Osteocyte (in vitro differentiated cells): ENCODE results near the gene GALNT17. TPM values are rescaled to one million over a fixed set of nuclear protein-coding genes. Genes with fewer than 3 reads are reported as not detected.

Source experiments
- DNase-seq: peaks from one replicate; pipeline ENCODE4 v3.0.0; 2021; ENCODE audit warnings: mixed read lengths; ENCODE audit not compliant: unreplicated experiment; ENCODE audit errors: extremely low spot score
- H3K27ac Mint-ChIP-seq: one replicate; pipeline ENCODE4 v1.8.0; 2021; ENCODE audit warnings: mild to moderate bottlenecking, mixed read lengths; ENCODE audit not compliant: unreplicated experiment
- H3K27me3 Mint-ChIP-seq: one replicate; pipeline ENCODE4 v1.8.0; 2021; ENCODE audit warnings: mixed read lengths; ENCODE audit not compliant: unreplicated experiment
- H3K36me3 Mint-ChIP-seq: one replicate; pipeline ENCODE4 v1.8.0; 2021; ENCODE audit warnings: mixed read lengths; ENCODE audit not compliant: unreplicated experiment
- H3K4me1 Mint-ChIP-seq: one replicate; pipeline ENCODE4 v1.8.0; 2021; ENCODE audit warnings: mixed read lengths; ENCODE audit not compliant: unreplicated experiment
- H3K4me3 Mint-ChIP-seq: one replicate; pipeline ENCODE4 v1.8.0; 2021; ENCODE audit warnings: mild to moderate bottlenecking, moderate library complexity, mixed read lengths; ENCODE audit not compliant: unreplicated experiment
- H3K9me3 Mint-ChIP-seq: one replicate; pipeline ENCODE4 v1.8.0; 2021; ENCODE audit warnings: mixed read lengths; ENCODE audit not compliant: unreplicated experiment
- CTCF ChIP-seq: fragments of 200-600 bp; sonication (generic); IDR thresholded peaks from 2 replicates; pipeline ENCODE4 v1.5.0; 2021; ENCODE audit warnings: antibody characterized with exemption, mild to moderate bottlenecking, moderate library complexity
- total RNA-seq: library from RNA; stranded (reverse); gene quantifications from 2 replicates; pipeline ENCODE4 v1.2.1, GENCODE V29; 2021

Gene GALNT17
- total RNA-seq, 1 donor from 2014 or later = 1.4 TPM

- Mint-ChIP-seq H3K27ac (no peak overlapping the region), H3K27me3 (no peaks in the 10 kb centered on the region), H3K9me3 (peaks cover 10% of the 10 kb centered on the region), H3K4me1 (peaks cover 11% of the 10 kb centered on the region), H3K36me3 (no peaks in the 10 kb centered on the region), H3K4me3 (no peak overlapping the region)
- no peak for DNase-seq
- no peak for TF ChIP-seq CTCF
Measured at GRCh38 chr7:71548746-71549145, 416.8 kb downstream of the GALNT17 start.

GRCh38 chr7:71553306-71553705, 421.4 kb downstream of the GALNT17 start:
- DNase-seq = no peak
- Mint-ChIP-seq H3K36me3 (no peaks in the 10 kb centered on the region), H3K9me3 (peaks cover 10% of the 10 kb centered on the region), H3K27me3 (no peaks in the 10 kb centered on the region), H3K4me3 (peak overlapping the region; percentile 38), H3K27ac (peak overlapping the region; percentile 81), H3K4me1 (peaks cover 20% of the 10 kb centered on the region)
- no peak for TF ChIP-seq CTCF

GRCh38 chr7:71555758-71556157, 423.8 kb downstream of the GALNT17 start:
- Mint-ChIP-seq H3K4me3 (no peak overlapping the region), H3K27ac (no peak overlapping the region), H3K4me1 (peaks cover 41% of the 10 kb centered on the region), H3K9me3 (peaks cover 8% of the 10 kb centered on the region), H3K36me3 (no peaks in the 10 kb centered on the region), H3K27me3 (no peaks in the 10 kb centered on the region)
- no peak for TF ChIP-seq CTCF
- no peak for DNase-seq

GRCh38 chr7:71558806-71559613, 427.1 kb downstream of the GALNT17 start:
- Mint-ChIP-seq H3K27me3 (no peaks in the 10 kb centered on the region), H3K4me3 (no peak overlapping the region), H3K27ac (peak overlapping the region; percentile 32), H3K4me1 (peaks cover 34% of the 10 kb centered on the region), H3K36me3 (no peaks in the 10 kb centered on the region), H3K9me3 (no peaks in the 10 kb centered on the region)
- DNase-seq = no peak
- no peak for TF ChIP-seq CTCF

- Mint-ChIP-seq H3K36me3 (no peaks in the 10 kb centered on the region), H3K9me3 (no peaks in the 10 kb centered on the region), H3K4me3 (no peak overlapping the region), H3K27ac (peak overlapping the region; percentile 62), H3K27me3 (no peaks in the 10 kb centered on the region), H3K4me1 (peaks cover 31% of the 10 kb centered on the region)
- TF ChIP-seq CTCF = no peak
- DNase-seq = no peak
Measured at GRCh38 chr7:71560354-71560995, 428.5 kb downstream of the GALNT17 start.
